ENCODE measurements around the gene GPSM1.

DNA sequence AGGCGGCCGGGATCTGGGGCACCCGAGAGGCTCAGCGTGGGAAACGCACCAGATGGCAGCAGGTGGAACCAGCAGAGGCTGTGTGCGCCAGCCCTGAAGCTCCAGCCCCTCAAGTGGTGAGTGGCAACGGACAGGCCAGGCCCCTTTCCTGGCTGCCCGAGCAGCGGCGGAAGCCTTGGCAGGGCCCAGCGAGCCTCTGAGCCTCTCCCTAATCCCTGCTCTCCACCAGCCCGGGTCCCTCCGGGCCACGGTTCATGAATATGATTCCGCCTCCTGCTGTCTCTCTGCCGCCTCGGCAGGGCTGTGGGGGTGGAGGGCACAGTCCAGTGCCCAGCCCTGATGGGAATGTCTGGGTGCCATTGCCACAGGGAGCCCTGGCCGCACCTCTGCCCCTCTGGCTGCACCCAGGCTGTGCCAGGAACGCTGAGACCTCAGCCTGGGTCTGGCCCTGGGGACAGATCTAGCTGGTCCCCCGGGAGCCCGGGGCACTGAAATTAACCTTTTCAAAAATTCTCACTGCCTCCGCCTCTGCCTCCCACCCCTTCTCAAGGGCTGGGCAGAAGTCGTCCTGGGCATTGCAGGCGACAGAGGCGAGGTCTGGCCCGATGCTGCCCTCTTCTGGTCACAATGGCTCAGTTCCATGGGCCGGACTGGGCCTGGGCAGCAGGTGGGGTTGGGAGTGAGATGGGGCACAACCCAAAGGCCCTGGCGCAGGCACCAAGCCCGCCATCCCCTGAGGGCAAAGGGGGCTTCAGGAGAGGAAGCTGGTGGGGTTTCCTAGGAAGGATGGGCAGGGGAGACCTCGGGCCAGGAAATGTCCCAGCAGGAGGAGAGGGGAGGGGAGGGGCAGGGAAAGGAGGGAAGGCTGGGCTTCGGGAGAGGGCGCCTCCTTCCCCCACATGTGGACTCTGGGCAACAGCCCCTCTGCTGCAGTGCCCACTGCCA lies 43.8 kb upstream of the GPSM1 start:
- no peak for TF ChIP-seq SP1 (IDR thresholded peaks at IDR 0.05)
- no peak for TF ChIP-seq L3MBTL2 (conservative IDR thresholded peaks at IDR 0.05)
- TF ChIP-seq FOXK2 (IDR thresholded peaks at IDR 0.05), result no peak
- no peak for TF ChIP-seq ELF4 (IDR thresholded peaks at IDR 0.05)

All from HEK293T (cell line).